ENCODE results near the gene BPHL. TPM values are rescaled to one million over a fixed set of nuclear protein-coding genes. Genes with fewer than 3 reads are reported as not detected.

Gene BPHL
- polyA plus RNA-seq, 2 of the 4 experiments (the other 2 are of a cell fraction): 16.5 to 25.5 TPM

DNA sequence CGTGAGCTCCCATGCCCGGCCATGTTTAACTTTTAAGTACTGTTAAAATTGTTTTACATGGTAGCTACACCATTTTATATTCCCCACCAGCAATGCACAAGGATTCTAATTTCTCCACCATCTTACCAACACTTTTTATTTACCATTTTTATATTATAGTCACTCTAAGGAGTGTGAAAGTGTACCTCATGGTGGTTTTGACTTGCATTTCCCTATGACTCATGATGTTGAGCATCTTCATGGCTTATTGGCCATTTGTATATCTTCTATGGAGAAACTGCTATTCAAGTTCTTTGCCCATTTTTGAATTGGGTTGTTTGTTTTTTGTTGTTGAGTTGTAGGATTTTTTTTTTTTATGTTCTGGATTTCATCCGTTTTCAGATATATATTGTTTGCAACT is 15.6 kb upstream of the BPHL start:
- POLR2A ChIA-PET: no interaction called here
- FAIRE-seq: no peak

DNA sequence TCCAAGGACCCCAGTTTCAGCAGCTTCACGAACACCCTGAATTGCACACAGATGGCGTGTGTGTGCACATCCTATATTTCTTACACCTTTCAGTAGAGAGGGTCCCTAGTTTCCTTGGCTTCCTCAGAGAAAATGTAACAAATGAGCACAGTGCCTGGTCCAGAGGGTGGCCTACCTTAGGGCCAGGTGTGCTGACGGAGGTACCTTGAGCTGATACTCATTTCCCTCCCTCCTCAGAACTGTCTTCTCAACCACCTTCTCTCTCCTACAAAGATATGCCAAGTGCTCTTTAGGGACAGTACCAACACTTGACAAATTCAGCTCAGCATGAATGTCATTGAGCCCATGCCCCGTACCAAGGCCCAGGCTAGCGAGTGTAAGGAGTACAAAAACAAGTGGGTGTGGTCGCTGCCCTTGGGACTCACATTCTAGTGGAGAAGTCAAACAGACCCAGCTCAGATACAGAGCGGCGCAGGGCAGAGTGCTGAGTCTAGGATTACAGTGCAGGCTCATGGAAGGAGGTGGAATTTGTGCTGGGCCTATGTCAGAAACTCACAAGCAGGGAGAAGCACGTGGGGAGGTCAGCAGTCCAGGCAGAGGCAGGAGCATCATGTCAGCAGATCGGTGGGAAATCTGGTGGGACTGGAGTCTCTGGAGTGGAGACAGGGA is 9.6 kb upstream of the BPHL start:
- Histone ChIP-seq H3K4me3 (no peak overlapping the region), H3K27ac (no peak overlapping the region), H3K4me1 (no peaks in the 10 kb centered on the region), H3K9me3 (no peaks in the 10 kb centered on the region), H3K4me2 (no peak overlapping the region)
- FAIRE-seq (no peak), DNase-seq (ENCODE audit: low read depth in 1 of 2, low spot score in 1 of 2) (no peak), ATAC-seq (no peak; a peak in 1 of 6 replicates)
- 91% methylated on average over 10 of the region's 10 CpGs for WGBS (ENCODE audit: missing lambda C conversion rate)
- CTCF ChIA-PET: interaction anchor here (0.9 to 1.4 kb wide), 3 partner anchors 17 to 24 kb away, joined by 3 read pairs; no protein-coding TSS in a partner anchor
- POLR2A ChIA-PET: interaction anchor here (1.5 kb wide), 1 partner anchor 10 kb away, joined by 4 read pairs; the partner anchor contains the start of gene BPHL
- TF ChIP-seq BCL3 (IDR thresholded peaks at IDR 0.05) (no peak), ZFP36 (IDR thresholded peaks at IDR 0.05; ENCODE audit: borderline replicate concordance, partially characterized antibody) (no peak), SMC3 (IDR thresholded peaks at IDR 0.05) (no peak), HOXB13 (CRISPR knock-in tag; IDR thresholded peaks at IDR 0.05; ENCODE audit: low read depth) (no peak), NFE2L2 (conservative IDR thresholded peaks at IDR 0.05; ENCODE audit: low read length) (no peak), USF2 (IDR thresholded peaks at IDR 0.05) (no peak), RAD21 (conservative IDR thresholded peaks at IDR 0.05 in 1 of 2, IDR thresholded peaks at IDR 0.05 in 1 of 2) (no peak), RARB (CRISPR knock-in tag; IDR thresholded peaks at IDR 0.05) (no peak), ZSCAN20 (CRISPR knock-in tag; IDR thresholded peaks at IDR 0.05) (no peak), BHLHE40 (IDR thresholded peaks at IDR 0.05; ENCODE audit: low read depth, low read length) (no peak)
- TF ChIP-seq, protein P1, sequence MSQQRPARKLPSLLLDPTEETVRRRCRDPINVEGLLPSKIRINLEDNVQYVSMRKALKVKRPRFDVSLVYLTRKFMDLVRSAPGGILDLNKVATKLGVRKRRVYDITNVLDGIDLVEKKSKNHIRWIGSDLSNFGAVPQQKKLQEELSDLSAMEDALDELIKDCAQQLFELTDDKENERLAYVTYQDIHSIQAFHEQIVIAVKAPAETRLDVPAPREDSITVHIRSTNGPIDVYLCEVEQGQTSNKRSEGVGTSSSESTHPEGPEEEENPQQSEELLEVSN (IDR thresholded peaks at IDR 0.05; ENCODE audit: borderline replicate concordance, low read depth): no peak
- TF ChIP-seq, protein P2, sequence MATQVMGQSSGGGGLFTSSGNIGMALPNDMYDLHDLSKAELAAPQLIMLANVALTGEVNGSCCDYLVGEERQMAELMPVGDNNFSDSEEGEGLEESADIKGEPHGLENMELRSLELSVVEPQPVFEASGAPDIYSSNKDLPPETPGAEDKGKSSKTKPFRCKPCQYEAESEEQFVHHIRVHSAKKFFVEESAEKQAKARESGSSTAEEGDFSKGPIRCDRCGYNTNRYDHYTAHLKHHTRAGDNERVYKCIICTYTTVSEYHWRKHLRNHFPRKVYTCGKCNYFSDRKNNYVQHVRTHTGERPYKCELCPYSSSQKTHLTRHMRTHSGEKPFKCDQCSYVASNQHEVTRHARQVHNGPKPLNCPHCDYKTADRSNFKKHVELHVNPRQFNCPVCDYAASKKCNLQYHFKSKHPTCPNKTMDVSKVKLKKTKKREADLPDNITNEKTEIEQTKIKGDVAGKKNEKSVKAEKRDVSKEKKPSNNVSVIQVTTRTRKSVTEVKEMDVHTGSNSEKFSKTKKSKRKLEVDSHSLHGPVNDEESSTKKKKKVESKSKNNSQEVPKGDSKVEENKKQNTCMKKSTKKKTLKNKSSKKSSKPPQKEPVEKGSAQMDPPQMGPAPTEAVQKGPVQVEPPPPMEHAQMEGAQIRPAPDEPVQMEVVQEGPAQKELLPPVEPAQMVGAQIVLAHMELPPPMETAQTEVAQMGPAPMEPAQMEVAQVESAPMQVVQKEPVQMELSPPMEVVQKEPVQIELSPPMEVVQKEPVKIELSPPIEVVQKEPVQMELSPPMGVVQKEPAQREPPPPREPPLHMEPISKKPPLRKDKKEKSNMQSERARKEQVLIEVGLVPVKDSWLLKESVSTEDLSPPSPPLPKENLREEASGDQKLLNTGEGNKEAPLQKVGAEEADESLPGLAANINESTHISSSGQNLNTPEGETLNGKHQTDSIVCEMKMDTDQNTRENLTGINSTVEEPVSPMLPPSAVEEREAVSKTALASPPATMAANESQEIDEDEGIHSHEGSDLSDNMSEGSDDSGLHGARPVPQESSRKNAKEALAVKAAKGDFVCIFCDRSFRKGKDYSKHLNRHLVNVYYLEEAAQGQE (IDR thresholded peaks at IDR 0.05): no peak

More for the DNA sequence above, 15.6 kb upstream of the BPHL start:
- no peaks in the 10 kb centered on the region for H3K9me3 ChIP-seq
- no peak overlapping the region for H3K4me3 ChIP-seq
- WGBS (ENCODE audit: missing lambda C conversion rate): 93% methylated on average over 3 of the region's 3 CpGs
- H3K4me2 ChIP-seq: no peak overlapping the region
- ATAC-seq (no peak), DNase-seq (ENCODE audit: low read depth in 1 of 2, low spot score in 1 of 2) (no peak)
- TF ChIP-seq HOXA7 (CRISPR knock-in tag; IDR thresholded peaks at IDR 0.05) (no peak), SMC3 (IDR thresholded peaks at IDR 0.05) (no peak), HES2 (IDR thresholded peaks at IDR 0.05) (no peak), EHMT2 (IDR thresholded peaks at IDR 0.05; ENCODE audit: low read depth) (no peak), EP300 (IDR thresholded peaks at IDR 0.05) (no peak)
- TF ChIP-seq, protein P3, sequence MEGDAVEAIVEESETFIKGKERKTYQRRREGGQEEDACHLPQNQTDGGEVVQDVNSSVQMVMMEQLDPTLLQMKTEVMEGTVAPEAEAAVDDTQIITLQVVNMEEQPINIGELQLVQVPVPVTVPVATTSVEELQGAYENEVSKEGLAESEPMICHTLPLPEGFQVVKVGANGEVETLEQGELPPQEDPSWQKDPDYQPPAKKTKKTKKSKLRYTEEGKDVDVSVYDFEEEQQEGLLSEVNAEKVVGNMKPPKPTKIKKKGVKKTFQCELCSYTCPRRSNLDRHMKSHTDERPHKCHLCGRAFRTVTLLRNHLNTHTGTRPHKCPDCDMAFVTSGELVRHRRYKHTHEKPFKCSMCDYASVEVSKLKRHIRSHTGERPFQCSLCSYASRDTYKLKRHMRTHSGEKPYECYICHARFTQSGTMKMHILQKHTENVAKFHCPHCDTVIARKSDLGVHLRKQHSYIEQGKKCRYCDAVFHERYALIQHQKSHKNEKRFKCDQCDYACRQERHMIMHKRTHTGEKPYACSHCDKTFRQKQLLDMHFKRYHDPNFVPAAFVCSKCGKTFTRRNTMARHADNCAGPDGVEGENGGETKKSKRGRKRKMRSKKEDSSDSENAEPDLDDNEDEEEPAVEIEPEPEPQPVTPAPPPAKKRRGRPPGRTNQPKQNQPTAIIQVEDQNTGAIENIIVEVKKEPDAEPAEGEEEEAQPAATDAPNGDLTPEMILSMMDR (IDR thresholded peaks at IDR 0.05): no peak
- CTCF ChIA-PET: interaction anchor here (0.7 to 0.8 kb wide), 3 partner anchors 11 to 1507 kb away, joined by 3 to 4 read pairs (median 3); no protein-coding TSS in a partner anchor
- H3K4me1 ChIP-seq: no peaks in the 10 kb centered on the region
- H3K27ac ChIP-seq: no peak overlapping the region

Data from A549 (cell line).